CMK (cell line): Measurements from ENCODE around the gene CDH23.

Experiments used
- DNase-seq: peaks from one replicate; pipeline ENCODE4 v3.0.0-alpha.2; 2010; ENCODE audit warnings: low read depth

Gene CDH23

DNA sequence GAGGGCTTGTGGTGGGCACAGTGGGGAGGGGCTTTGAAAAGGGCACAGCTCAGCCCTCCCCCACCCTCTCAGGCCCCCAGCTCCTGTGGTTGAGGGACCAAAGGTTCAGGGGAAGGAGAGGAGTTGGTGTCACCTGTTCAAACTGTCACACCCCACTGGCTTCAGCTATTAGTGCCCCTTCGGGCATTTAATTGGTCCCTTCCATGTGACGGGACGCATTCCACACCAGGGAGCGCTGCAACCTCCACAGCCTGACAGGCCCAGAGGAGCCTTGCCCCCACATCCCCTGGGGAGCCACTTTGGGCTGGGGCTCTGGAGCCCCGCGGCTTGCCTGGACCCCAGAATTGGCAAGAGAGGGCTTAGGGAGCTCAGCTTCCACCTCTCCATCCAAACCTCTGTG is 247.2 kb downstream of the CDH23 start:
- DNase-seq: no peak

DNA sequence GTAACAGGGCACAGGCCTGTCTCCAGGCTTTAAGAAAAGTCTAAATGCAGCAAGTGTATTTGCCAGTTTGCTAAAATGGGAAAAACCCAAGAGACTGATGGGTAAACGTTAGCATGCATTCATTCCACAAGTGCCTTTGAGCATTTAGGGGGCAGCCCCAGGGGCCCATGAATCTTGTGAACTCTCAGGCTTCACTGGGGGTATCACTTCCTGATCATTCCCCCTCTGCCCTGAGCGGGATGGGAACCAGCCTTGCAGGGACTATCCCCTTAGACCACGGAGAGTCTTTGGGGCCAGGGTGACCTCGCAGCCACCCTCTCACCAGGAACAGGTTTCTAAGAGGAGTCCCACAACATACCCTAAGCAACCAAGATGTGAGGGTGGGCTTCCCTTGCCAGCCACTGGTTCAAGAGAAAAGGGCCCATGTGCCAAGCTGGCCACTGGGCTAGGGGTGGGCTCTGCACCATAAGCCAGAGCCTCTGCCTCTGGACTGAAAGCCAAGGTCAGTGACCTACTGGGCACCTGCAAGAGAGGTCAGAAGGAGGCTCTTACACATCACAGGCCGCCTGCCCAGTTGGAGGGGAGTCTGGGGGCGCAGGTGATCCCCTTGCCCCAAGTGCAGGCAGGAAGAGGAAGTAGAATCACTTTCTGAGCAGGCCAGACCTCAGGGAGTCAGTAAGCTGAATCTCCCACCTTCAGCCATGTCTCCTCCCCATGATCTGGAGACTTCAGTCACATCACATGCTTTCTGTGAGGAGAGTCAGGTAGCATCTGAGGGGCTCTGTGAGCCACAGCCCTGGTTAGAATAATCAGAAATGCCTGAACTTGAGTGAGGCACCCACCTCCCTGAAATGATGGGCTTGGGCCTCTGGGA is 247.8 kb downstream of the CDH23 start:
- no peak for DNase-seq

GRCh38 chr10:71645185-71645584 is 248.5 kb downstream of the CDH23 start:
- no peak for DNase-seq

DNA sequence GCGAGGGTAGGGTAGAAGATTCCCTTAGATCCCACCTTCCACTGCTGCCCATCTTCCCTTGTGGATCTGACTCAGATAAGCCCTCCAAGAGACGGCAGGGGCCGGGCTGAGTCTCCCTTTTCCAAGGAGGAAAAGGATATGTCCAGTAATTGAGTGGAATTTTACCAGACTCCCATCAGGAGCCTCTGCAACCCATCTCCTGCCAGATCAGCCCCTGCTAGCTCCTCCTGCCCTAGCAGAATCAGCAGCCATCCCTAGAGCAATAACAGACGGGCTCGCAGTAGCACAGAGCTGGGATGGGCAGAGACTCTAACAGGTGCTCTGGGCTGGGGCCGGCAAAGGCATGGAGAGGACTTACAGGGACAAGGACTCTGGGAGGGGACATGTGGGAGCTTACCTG is 249.3 kb downstream of the CDH23 start:
- no peak for DNase-seq

- no peak for DNase-seq
Measured at GRCh38 chr10:71646592-71647292, 250.0 kb downstream of the CDH23 start.

GRCh38 chr10:71647526-71648253 is 251.0 kb downstream of the CDH23 start:
- no peak for DNase-seq

- DNase-seq: no peak
Measured at GRCh38 chr10:71648254-71648932, 251.7 kb downstream of the CDH23 start.

DNA sequence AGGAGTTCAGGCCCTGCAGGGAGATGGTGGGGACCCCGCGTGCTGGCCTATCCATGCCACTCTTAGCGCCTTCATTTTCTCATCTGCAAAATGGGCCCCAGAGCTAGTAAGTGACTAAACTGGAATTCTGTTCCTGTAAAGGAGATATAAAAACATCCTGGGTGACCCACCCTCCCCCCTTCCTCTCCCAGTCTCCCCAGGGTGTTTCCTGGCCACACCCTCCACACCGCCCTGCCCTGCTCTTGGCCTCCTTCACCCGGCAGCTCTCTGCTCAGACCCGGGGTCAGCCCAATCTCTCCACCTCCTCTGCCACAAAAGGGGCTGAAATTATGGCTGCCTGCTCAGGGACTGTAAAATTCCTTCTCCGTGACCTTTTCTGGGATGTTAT is 252.2 kb downstream of the CDH23 start:
- DNase-seq: no peak

DNA sequence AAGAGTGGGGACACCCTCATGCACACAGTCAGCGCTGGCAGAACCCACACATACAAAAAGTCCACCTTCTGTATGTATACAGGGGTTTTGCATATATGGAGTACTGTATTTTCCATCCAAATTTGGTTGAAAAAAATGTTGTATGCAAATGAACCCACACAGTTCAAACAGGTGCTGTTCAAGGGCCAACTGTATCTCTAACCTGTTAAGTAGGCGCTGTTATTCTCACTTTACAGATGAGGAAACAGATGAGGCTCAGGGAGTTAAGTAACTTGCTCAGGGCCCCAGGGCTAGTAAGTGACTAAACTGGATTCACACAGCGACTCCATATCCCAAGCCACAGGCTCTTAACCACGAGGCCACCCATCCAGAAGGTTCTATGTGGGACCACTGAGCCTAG is 252.9 kb downstream of the CDH23 start:
- DNase-seq: no peak

- no peak for DNase-seq
Measured at GRCh38 chr10:71650397-71650796, 253.7 kb downstream of the CDH23 start.

DNA sequence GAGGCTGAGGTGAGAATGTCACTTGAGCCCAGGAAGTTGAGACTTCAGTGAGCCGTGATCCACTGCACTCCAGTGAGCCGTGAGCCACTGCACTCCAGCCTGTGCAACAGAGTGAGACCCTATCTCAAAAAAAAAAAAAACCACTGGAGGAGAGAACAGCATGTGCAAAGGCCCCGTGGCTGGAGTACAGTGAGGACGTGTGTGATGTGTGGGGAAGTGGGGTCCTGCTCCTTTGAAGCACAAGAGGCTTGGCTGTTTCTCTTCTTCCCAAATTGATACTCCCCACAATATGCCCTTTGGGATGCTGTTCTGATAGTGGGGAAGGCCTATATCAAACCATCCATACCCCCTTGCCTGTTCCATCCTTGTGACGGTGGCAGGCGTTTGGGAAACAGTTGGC is 254.7 kb downstream of the CDH23 start:
- no peak for DNase-seq

DNA sequence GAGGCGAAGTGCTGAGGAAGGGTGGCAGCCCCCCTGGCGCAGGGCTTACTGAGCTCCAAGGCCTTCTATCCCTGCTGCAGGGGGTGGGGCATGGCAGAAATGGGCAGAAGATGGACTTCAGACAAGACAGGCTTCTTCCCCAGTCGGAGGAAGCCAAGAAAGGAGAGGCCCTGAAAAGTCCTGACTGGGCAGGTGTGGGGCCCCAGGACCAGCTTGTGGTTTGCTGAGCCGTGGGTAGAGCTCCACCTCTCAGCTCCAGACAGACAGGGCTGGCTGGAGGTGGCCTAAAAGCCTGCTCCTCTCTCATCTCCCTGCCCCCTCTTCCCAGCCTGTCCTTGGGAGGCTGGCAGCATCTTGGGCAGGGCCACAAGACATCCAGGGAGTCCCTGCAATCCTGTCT is 255.2 kb downstream of the CDH23 start:
- DNase-seq: no peak

DNA sequence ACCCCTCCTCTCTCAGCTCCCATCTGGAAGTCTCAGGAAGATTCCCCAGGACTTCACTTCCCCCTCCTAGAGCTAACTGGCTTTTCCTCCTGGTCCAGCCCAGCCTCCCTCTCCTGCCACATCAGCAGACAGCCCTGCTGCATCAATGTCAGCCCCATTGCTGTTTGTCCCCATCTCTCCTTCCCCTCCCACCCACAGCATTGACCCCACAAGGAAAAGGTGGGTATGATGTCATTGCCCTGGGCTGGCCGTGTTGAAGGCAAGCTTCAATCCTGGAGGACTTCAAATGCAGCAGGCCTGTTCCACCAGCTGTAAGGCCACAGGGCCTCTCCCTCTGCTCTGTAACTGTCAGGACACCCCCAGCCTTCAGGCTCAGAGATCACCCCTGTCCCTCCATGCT is 256.3 kb downstream of the CDH23 start:
- DNase-seq: no peak

DNA sequence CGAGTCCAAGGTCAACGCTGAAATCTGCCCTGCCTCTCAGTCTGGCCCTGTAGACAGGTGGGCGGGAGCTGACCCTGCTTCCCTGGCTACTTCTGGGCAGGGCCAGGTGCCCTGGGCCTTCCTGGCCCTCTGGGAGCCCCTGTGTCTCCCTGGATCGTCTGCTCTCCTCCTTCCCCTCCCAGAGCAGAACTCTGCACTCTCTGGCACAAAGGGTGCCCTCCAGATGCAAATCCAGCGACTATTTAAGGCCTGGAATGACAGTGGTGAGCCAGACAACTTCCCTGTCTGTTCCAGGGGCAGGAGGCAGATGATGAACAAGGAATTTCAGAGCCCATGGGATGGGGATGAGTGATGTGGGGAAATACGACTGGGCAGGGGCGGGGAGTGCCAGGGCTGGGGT is 259.5 kb downstream of the CDH23 start:
- DNase-seq: no peak

DNA sequence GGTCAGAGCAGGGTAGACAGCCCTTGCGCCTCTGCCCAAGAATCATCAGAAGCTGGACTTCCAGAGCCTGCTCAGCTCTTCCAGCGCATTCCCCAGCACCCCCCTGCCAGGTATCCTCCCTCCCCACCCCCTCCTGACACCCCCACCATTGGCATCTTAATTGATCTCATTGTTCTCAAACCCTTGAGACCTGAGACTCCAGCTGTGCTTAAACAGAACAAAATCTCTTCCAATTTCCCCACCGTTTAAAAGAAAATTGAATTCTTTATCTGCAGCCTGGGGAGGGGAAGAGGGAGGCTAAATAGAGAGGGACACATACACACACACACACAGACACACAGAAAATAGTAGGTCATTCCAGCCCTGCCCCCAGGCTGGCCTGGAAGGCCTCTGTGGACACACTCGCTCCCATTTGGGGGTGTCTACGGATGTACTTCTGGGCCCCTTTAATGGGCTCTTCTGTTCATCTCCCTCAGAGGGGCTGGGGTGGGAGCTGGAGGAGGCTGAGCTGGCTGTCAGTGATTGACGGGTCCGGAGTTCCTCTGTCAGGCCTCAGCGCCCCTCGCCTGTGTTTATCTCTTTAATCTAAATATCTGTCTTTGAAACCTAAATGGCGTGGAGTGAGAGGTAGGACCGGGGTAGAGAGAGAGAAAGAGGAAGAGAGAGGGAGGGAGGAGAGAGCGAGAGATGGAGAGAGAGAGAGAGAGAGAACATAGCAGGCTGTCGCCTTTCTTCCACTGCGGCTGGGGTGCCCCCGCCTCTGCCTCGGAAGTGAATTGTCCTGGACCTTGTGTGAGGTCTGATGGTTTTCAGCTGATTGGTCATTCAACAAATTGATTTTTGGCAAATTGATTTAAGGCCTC is 261.1 kb downstream of the CDH23 start:
- DNase-seq: no peak

DNA sequence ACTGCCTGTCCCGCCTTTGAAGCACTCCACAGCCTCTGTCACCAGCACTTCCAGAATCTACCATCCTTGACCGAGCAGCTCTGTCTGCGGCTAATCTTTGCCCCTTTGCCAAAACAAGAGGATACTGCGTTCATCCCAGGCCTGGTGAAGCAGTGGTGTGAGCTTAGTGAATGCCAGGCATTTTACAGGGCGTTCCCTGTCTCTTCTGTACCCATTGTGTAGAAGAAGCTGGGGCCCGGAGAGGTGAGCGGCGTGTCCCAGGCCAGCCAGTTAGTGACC is 261.7 kb downstream of the CDH23 start:
- DNase-seq: no peak

- DNase-seq: no peak
Measured at GRCh38 chr10:71659111-71659634, 262.5 kb downstream of the CDH23 start.

- DNase-seq: no peak
Measured at GRCh38 chr10:71659737-71660136, 263.0 kb downstream of the CDH23 start.

DNA sequence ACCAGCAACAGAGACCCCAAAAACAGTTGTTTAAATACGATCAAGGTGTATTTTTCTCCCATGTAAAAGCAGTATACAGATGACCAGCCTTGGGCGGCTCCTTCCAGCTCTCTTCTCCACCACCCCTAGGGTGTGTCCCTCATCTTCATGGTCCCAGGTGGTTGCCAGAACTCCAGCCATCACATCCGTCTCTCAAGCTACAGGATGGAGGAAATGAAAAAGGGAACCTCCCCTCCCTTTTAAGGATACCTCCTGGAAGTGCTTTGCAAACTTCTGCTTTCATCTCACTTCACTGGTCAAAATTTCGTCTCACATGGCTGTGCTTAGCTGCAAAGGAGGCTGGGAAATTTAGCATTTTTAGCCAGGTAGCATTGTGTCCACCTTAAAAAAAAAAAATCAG is 263.6 kb downstream of the CDH23 start:
- DNase-seq: no peak

- DNase-seq: no peak
Measured at GRCh38 chr10:71661060-71661622, 264.4 kb downstream of the CDH23 start.

DNA sequence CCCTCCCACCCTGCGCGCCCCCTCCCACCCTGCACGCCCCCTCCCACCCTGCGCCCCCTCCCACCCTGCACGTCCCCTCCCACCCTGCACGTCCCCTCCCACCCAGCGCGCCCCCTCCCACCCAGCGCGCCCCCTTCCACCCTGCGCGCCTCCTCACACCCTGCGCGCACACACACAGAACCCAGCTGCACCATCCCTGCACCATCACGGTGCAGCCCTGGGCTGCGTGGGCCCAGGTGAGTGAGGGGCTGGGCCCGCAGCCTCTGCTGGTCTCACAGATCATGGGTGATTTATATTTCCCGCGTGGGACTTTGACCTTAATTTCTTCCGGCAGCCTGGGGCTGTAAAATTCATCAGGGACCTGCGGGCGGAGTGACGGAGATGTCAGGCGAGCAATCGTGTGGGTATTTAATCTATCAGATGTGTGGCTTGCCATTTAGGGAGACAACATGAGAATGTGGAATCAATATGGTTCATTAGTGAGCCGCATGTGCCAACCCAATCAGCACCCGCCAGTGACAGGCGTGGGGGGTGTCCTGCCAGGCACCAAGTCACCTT is 265.1 kb downstream of the CDH23 start:
- DNase-seq: no peak
